CD14-positive monocyte (primary cell): ENCODE measurements around the gene RTN4IP1. TPM values are rescaled to one million over a fixed set of nuclear protein-coding genes. Genes with fewer than 3 reads are reported as not detected.

Experiments
- DNase-seq, 3 donors: peaks; one replicate each; pipeline ENCODE4 v3.0.0-alpha.2; 2011 to 2022
- H2AFZ ChIP-seq: 2 replicates; pipeline ENCODE4 v1.6.0; 2012; ENCODE audit warnings: mild to moderate bottlenecking, low read depth, low read length, inconsistent platforms; ENCODE audit not compliant: insufficient read depth, poor library complexity, severe bottlenecking
- H3K27ac ChIP-seq, 2 donors: 1 replicate in 1 of 2; 2 replicates in 1 of 2; pipeline ENCODE4 v1.5.1; 2012 to 2013; ENCODE audit warnings: low read length in 2 of 2, control low read depth in 1 of 2, inconsistent platforms in 1 of 2, low read depth in 1 of 2, mild to moderate bottlenecking in 1 of 2
- H3K27me3 ChIP-seq, 2 donors: one replicate each; pipeline versions ENCODE4 v1.6.0 to v1.6.1; 2011 to 2013; ENCODE audit warnings: low read length in 2 of 2; ENCODE audit not compliant: control insufficient read depth in 2 of 2, insufficient read depth in 2 of 2
- H3K36me3 ChIP-seq, 2 donors: replicated peaks in 1 of 2; 1 replicate in 1 of 2; 2 replicates in 1 of 2; pipeline versions ENCODE4 v1.5.1 to v1.6.1; 2012 to 2013; ENCODE audit warnings: low read length in 2 of 2, control low read depth in 1 of 2, inconsistent platforms in 1 of 2, mild to moderate bottlenecking in 1 of 2; ENCODE audit not compliant: insufficient read depth in 2 of 2, control insufficient read depth in 1 of 2
- H3K4me1 ChIP-seq, 2 donors: 1 replicate in 1 of 2; 2 replicates in 1 of 2; pipeline versions ENCODE4 v1.5.1 to v1.6.1; 2012 to 2013; ENCODE audit warnings: low read length in 2 of 2, control low read depth in 1 of 2, inconsistent platforms in 1 of 2, mild to moderate bottlenecking in 1 of 2, moderate library complexity in 1 of 2; ENCODE audit not compliant: insufficient read depth in 2 of 2, control insufficient read depth in 1 of 2
- H3K4me2 ChIP-seq: replicated peaks from 2 replicates; pipeline ENCODE3; 2012; ENCODE audit warnings: low read length, moderate library complexity, mild to moderate bottlenecking; ENCODE audit not compliant: poor library complexity, severe bottlenecking; ENCODE audit errors: extremely low read depth
- H3K4me3 ChIP-seq, 3 experiments: fragments of 200-600 bp in 1 of 3; sonication (generic) in 1 of 3; replicated peaks in 1 of 3; 1 replicate in 2 of 3; 2 replicates in 1 of 3; pipeline ENCODE4 v1.5.1; 2011 to 2013; ENCODE audit warnings: low read length in 3 of 3, mild to moderate bottlenecking in 3 of 3, control low read depth in 2 of 3, low read depth in 2 of 3, inconsistent platforms in 1 of 3, moderate library complexity in 1 of 3
- H3K79me2 ChIP-seq: 2 replicates; pipeline ENCODE4 v1.6.0; 2012; ENCODE audit warnings: mild to moderate bottlenecking, control low read depth, inconsistent platforms, low read length, moderate library complexity; ENCODE audit not compliant: insufficient read depth
- H3K9ac ChIP-seq: 2 replicates; pipeline ENCODE4 v1.6.0; 2017; ENCODE audit warnings: low read length, mild to moderate bottlenecking; ENCODE audit not compliant: insufficient read depth, poor library complexity, severe bottlenecking
- H3K9me3 ChIP-seq, 2 donors: replicated peaks in 1 of 2; 1 replicate in 1 of 2; 2 replicates in 1 of 2; pipeline versions ENCODE4 v1.5.1 to v1.6.1; 2012 to 2013; ENCODE audit warnings: low read length in 2 of 2, control low read depth in 1 of 2; ENCODE audit not compliant: control insufficient read depth in 1 of 2, insufficient read depth in 1 of 2
- H4K20me1 ChIP-seq: 2 replicates; pipeline ENCODE4 v1.6.0; 2012; ENCODE audit warnings: mild to moderate bottlenecking, low read length, control low read depth, moderate library complexity; ENCODE audit not compliant: insufficient read depth
- H3K27ac Mint-ChIP-seq, 7 donors: one replicate each; pipeline ENCODE4 v1.8.0; 2020; ENCODE audit warnings: mild to moderate bottlenecking in 7 of 7, mixed read lengths in 7 of 7, moderate library complexity in 6 of 7, inconsistent platforms in 2 of 7
- H3K27me3 Mint-ChIP-seq, 3 donors: one replicate each; pipeline ENCODE4 v1.8.0; 2021 to 2022; ENCODE audit warnings: low read depth in 3 of 3, mild to moderate bottlenecking in 3 of 3, mixed read lengths in 3 of 3, moderate library complexity in 3 of 3, inconsistent platforms in 1 of 3
- H3K36me3 Mint-ChIP-seq, 2 donors: one replicate each; pipeline ENCODE4 v1.8.0; 2020; ENCODE audit warnings: mixed read lengths in 2 of 2, inconsistent platforms in 1 of 2, mild to moderate bottlenecking in 1 of 2
- H3K4me1 Mint-ChIP-seq: one replicate; pipeline ENCODE4 v1.8.0; 2020; ENCODE audit warnings: mild to moderate bottlenecking, mixed read lengths
- H3K4me3 Mint-ChIP-seq, 2 donors: one replicate each; pipeline ENCODE4 v1.8.0; 2020; ENCODE audit warnings: mild to moderate bottlenecking in 2 of 2, mixed read lengths in 2 of 2, moderate library complexity in 1 of 2
- H3K9me3 Mint-ChIP-seq, 7 donors: one replicate each; pipeline ENCODE4 v1.8.0; 2020 to 2022; ENCODE audit warnings: mixed read lengths in 7 of 7, mild to moderate bottlenecking in 6 of 7, moderate library complexity in 6 of 7, inconsistent platforms in 2 of 7
- WGBS: methylation state at CpG from one replicate; pipeline ENCODE4 v1.1.5; 2013; ENCODE audit warnings: missing lambda C conversion rate; ENCODE audit not compliant: insufficient coverage; 5-methylcytosine and 5-hydroxymethylcytosine counted together
- intact Hi-C, 2 donors: fragments of 100-400 bp; cut with micrococcal nuclease; formaldehyde crosslinking; loops; one replicate each; pipeline versions ENCODE4 v1.15.0 to v1.15.1; 2023
- polyA plus RNA-seq, 3 donors: library from polyadenylated mRNA; depleted of rRNA in 1 of 3; unstranded in 2 of 3; stranded (reverse) in 1 of 3; fragments of 300-500 nt in 2 of 3; fragments of >200 nt in 1 of 3; fragmentation: Illumina TruSeq in 2 of 3; gene quantifications; 1 replicate in 2 of 3; 2 replicates in 1 of 3; pipeline ENCODE4 v1.2.3, GENCODE V29; 2012 to 2021
- TF ChIP-seq, protein P1 (sequence below): fragments of 200-600 bp; IDR thresholded peaks from one replicate; pipeline ENCODE4 v1.8.0; 2022; ENCODE audit warnings: antibody characterized with exemption, mild to moderate bottlenecking

Gene RTN4IP1
- polyA plus RNA-seq, 3 donors = 3.5 to 6.7 (median 4.5) TPM

DNA sequence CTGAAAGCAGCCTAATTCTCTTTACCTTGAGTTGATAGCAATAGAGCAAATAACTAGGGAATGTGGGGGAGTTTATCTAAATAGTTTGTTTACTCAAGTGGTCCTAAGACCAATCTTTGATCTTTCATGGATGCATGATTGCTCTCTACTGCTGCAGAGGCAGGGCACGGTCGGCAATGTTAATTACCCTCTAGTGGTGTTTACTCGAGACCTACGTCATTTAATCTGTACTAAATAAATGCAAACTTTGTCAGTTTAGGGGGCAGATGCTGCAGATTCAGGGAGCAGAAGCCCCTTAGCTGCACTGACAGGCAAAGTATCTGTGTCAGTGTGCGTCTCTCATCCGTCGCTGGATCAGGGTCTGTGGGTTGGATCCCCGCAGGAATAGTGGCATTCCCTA is 6.9 kb downstream of the RTN4IP1 start:
- H4K20me1 ChIP-seq = no peaks in the 10 kb centered on the region
- DNase-seq = no peak
- Mint-ChIP-seq H3K27me3 (no peaks in the 10 kb centered on the region), H3K27ac (no peak overlapping the region), H3K9me3 (peaks cover 0 to 1% (median 0%) of the 10 kb centered on the region in 7 donors), H3K36me3 (peaks cover 27 to 32% of the 10 kb centered on the region in 2 donors), H3K4me1 (peaks cover 2% of the 10 kb centered on the region), H3K4me3 (no peak overlapping the region)
- no peak overlapping the region for H3K9ac ChIP-seq
- TF ChIP-seq, protein P1, sequence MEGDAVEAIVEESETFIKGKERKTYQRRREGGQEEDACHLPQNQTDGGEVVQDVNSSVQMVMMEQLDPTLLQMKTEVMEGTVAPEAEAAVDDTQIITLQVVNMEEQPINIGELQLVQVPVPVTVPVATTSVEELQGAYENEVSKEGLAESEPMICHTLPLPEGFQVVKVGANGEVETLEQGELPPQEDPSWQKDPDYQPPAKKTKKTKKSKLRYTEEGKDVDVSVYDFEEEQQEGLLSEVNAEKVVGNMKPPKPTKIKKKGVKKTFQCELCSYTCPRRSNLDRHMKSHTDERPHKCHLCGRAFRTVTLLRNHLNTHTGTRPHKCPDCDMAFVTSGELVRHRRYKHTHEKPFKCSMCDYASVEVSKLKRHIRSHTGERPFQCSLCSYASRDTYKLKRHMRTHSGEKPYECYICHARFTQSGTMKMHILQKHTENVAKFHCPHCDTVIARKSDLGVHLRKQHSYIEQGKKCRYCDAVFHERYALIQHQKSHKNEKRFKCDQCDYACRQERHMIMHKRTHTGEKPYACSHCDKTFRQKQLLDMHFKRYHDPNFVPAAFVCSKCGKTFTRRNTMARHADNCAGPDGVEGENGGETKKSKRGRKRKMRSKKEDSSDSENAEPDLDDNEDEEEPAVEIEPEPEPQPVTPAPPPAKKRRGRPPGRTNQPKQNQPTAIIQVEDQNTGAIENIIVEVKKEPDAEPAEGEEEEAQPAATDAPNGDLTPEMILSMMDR = no peak
- no peaks in the 10 kb centered on the region for H3K79me2 ChIP-seq
- no peaks in the 10 kb centered on the region for H3K4me1 ChIP-seq
- no peak overlapping the region for H3K4me3 ChIP-seq
- WGBS = 100% methylated on average over 6 of the region's 8 CpGs
- H3K4me2 ChIP-seq = no peak overlapping the region
- no peak overlapping the region for H3K27ac ChIP-seq
- no peaks in the 10 kb centered on the region for H3K27me3 ChIP-seq
- no peak overlapping the region for H2AFZ ChIP-seq
- peaks cover 13 to 33% of the 10 kb centered on the region in 2 donors for H3K36me3 ChIP-seq
- intact Hi-C loops = no loop called here
- no peaks in the 10 kb centered on the region for H3K9me3 ChIP-seq

DNA sequence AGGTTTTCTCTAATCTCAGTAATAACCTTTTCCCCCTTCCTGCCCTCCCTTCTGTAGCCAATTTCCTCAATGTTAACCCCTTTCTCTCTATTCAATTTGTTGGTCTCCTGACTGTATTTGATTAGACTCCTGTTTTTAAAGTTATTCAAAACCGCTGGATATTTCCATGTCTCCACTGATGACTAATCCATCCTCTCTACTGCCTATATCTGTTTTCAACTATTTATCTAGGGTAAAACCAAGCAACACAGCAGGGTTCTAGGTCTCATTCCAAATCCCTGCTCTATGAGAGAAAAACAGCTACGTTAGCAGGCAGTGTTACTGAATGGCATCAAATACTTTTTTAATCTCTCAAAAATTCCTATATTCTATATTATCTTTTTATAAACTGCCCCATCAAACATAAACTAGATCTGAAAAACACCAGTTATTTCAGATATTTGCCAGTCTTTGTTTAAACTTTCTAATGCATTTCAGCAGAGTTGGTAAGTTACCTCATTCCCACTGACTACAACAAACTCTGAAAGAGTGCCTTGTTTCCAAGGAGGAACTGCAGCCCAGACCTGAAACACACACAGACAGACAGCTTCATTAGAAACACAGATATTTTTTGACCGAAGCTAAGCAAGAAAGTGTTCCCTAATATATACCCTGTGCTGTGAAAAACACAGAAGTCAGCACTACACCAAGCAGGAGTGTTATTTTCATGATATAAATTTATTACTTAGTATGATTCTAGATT is 8.2 kb downstream of the RTN4IP1 start:
- WGBS = 100% methylated on average over 1 of the region's 3 CpGs
- no peaks in the 10 kb centered on the region for H3K4me1 Mint-ChIP-seq
- no peak for DNase-seq
- no peak overlapping the region for H3K4me3 ChIP-seq
- peaks cover 33 to 36% of the 10 kb centered on the region in 2 donors for H3K36me3 Mint-ChIP-seq
- H3K4me1 ChIP-seq = no peaks in the 10 kb centered on the region
- H3K79me2 ChIP-seq = no peaks in the 10 kb centered on the region
- H3K9me3 Mint-ChIP-seq = peaks cover 0 to 1% (median 0%) of the 10 kb centered on the region in 7 donors
- no peak overlapping the region for H3K9ac ChIP-seq
- H3K27me3 Mint-ChIP-seq = no peaks in the 10 kb centered on the region
- intact Hi-C loops = no loop called here
- no peaks in the 10 kb centered on the region for H3K9me3 ChIP-seq
- H3K36me3 ChIP-seq = peaks cover 17 to 45% of the 10 kb centered on the region in 2 donors
- TF ChIP-seq, protein P1 = no peak
- no peaks in the 10 kb centered on the region for H3K27me3 ChIP-seq
- no peak overlapping the region for H3K27ac ChIP-seq
- H2AFZ ChIP-seq = no peak overlapping the region
- H3K4me3 Mint-ChIP-seq = no peak overlapping the region
- no peak overlapping the region for H3K27ac Mint-ChIP-seq
- H4K20me1 ChIP-seq = no peaks in the 10 kb centered on the region
- no peak overlapping the region for H3K4me2 ChIP-seq
